ENCODE results near the gene ZNF140. TPM values are rescaled to one million over a fixed set of nuclear protein-coding genes. Genes with fewer than 3 reads are reported as not detected.

The ZNF140 gene
- total and polyA plus RNA-seq, 2 of the 13 experiments (the other 11 are each of a cell fraction or from before 2014, with no cell fraction given), result 8.7 to 13.5 TPM

- TF ChIP-seq ZBTB40 (IDR thresholded peaks at IDR 0.05), result peak; percentile 35; the same call in 1 of the 2 replicates
- peak; percentile 69; the same call in 1 of the 2 replicates for TF ChIP-seq ZBTB40 (CRISPR knock-in tag; IDR thresholded peaks at IDR 0.05)
- peak; percentile 96 for TF ChIP-seq SP4 (CRISPR knock-in tag; IDR thresholded peaks at IDR 0.05)
- TF ChIP-seq ZNF574 (CRISPR knock-in tag; IDR thresholded peaks at IDR 0.05), result peak; percentile 94; the same call in 1 of the 2 replicates
- peak; percentile 59; the same call in 1 of the 2 replicates for TF ChIP-seq NFAT5 (CRISPR knock-in tag; IDR thresholded peaks at IDR 0.05)
- TF ChIP-seq NR2F6 (IDR thresholded peaks at IDR 0.05), result no peak
- TF ChIP-seq NR2F6 (CRISPR knock-in tag; IDR thresholded peaks at IDR 0.05), result peak; percentile 36; the same call in 1 of the 2 replicates
- TF ChIP-seq CREB1 (IDR thresholded peaks at IDR 0.05), result peak; percentile 97
- TF ChIP-seq CREB1 (CRISPR knock-in tag; IDR thresholded peaks at IDR 0.05), result peak; percentile 97; the same call in 1 of the 2 replicates
- TF ChIP-seq SIX1 (CRISPR knock-in tag; IDR thresholded peaks at IDR 0.05; ENCODE audit: borderline replicate concordance), result peak; percentile 49; the same call in 1 of the 2 replicates
- peak; percentile 94 for TF ChIP-seq ZNF335 (CRISPR knock-in tag; IDR thresholded peaks at IDR 0.05)
- 0 out of 2 replicates have a peak, but pooled peaks have one; percentile 86 for TF ChIP-seq ZNF256 (CRISPR knock-in tag; conservative IDR thresholded peaks at IDR 0.05)
These were observed 726 bp upstream of the ZNF140 start (continued) for GRCh38 chr12:133080026-133080367.

Data from HepG2 (cell line).